ENCODE measurements around the gene MRGPRE. TPM values are rescaled to one million over a fixed set of nuclear protein-coding genes. Genes with fewer than 3 reads are reported as not detected.

MRGPRE gene
- polyA plus RNA-seq, 1 donor (not counting 4 experiments of a cell fraction or from before 2014, with no cell fraction given): not detected

DNA sequence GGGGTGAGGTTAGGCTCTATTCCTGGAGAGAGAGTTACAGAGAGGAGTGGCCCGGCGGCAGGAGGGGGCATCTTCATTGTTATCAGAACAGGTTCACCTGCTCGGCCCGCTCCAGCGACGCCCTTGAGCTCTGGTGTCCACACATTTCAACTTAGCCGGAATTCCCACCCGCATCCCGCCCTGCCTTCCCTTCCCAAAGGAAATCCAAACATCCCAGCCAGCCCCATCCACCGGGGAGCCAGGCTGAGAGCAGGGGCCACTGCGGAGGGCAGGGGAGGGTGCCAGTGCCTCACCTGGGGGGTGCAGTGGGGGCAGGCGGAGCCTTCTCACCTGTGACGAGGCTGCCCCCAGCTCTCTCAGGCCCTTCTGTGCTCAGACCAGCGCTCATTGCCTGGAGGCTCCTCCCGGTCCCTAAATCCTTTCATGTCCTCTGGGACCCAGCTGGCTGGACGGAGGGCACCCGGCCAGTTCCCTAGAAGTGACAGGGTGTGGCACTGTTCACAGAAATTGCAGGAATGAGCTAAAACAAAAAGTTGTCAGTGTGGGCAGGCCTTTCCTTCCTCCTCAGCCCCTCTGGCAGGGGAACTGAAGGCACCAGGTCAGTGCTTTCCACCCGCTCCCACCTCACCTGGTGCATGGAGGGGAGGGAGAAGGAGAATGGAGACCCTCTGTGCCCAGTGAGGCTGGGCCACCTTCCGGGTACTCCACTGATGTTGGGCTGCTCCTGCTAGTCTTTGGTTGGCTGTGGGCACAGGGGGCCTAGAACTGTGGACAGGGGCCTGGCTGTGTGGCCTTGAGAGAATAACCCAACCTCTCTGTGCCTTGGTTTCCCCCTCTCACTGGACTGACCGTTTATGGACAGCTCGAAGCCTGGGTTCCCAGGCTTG is 11.5 kb downstream of the MRGPRE start:
- no peaks in the 10 kb centered on the region for H3K79me2 ChIP-seq (ENCODE audit: control insufficient read depth, insufficient read depth, low read length)
- H3K9ac ChIP-seq (ENCODE audit: control insufficient read depth, extremely low read depth, insufficient read depth, low read length): no peak overlapping the region
- H3K9me3 ChIP-seq (ENCODE audit: control insufficient read depth, low read depth, low read length): no peaks in the 10 kb centered on the region
- H4K20me1 ChIP-seq (ENCODE audit: control insufficient read depth, extremely low read depth, insufficient read depth, low read length): no peaks in the 10 kb centered on the region
- peaks cover 57% of the 10 kb centered on the region for H3K27me3 ChIP-seq (ENCODE audit: control insufficient read depth, extremely low read depth, insufficient read depth, low read length)
- H3K4me3 ChIP-seq (ENCODE audit: control insufficient read depth in 2 of 3, extremely low read depth in 1 of 3, insufficient read depth in 2 of 3, low read depth in 1 of 3, low read length in 3 of 3): no peak overlapping the region
- no peaks in the 10 kb centered on the region for H3K9me1 ChIP-seq (ENCODE audit: control insufficient read depth, extremely low read depth, insufficient read depth, low read length)
- FAIRE-seq: no peak
- dilution Hi-C loops (cut with MboI; ENCODE audit: extremely low pct_ligation_motif_present, low sequenced_read_pairs): no loop called here
- no peak for DNase-seq (ENCODE audit: low read depth, low spot score)
- H3K27ac ChIP-seq (ENCODE audit: control insufficient read depth, insufficient read depth, low read length): no peak overlapping the region
- no peak overlapping the region for H2AFZ ChIP-seq (ENCODE audit: control insufficient read depth, low read length)
- H3K4me1 ChIP-seq (ENCODE audit: control insufficient read depth, extremely low read depth, insufficient read depth, low read length): no peaks in the 10 kb centered on the region
- no peaks in the 10 kb centered on the region for H3K36me3 ChIP-seq (ENCODE audit: control insufficient read depth in 2 of 2, extremely low read depth in 1 of 2, insufficient read depth in 2 of 2, low read length in 2 of 2)
- TF ChIP-seq, protein P1, sequence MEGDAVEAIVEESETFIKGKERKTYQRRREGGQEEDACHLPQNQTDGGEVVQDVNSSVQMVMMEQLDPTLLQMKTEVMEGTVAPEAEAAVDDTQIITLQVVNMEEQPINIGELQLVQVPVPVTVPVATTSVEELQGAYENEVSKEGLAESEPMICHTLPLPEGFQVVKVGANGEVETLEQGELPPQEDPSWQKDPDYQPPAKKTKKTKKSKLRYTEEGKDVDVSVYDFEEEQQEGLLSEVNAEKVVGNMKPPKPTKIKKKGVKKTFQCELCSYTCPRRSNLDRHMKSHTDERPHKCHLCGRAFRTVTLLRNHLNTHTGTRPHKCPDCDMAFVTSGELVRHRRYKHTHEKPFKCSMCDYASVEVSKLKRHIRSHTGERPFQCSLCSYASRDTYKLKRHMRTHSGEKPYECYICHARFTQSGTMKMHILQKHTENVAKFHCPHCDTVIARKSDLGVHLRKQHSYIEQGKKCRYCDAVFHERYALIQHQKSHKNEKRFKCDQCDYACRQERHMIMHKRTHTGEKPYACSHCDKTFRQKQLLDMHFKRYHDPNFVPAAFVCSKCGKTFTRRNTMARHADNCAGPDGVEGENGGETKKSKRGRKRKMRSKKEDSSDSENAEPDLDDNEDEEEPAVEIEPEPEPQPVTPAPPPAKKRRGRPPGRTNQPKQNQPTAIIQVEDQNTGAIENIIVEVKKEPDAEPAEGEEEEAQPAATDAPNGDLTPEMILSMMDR (optimal IDR thresholded peaks at IDR 0.05 in 1 of 3, IDR thresholded peaks at IDR 0.05 in 1 of 3, conservative IDR thresholded peaks at IDR 0.05 in 1 of 3; ENCODE audit: extremely low read depth in 1 of 3, insufficient read depth in 2 of 3, low read length in 3 of 3): no peak
- no peak for TF ChIP-seq EZH2 (IDR thresholded peaks at IDR 0.05; ENCODE audit: low read length)
- H3K4me2 ChIP-seq (ENCODE audit: control insufficient read depth, extremely low read depth, insufficient read depth, low read depth, low read length): no peak overlapping the region

DNA sequence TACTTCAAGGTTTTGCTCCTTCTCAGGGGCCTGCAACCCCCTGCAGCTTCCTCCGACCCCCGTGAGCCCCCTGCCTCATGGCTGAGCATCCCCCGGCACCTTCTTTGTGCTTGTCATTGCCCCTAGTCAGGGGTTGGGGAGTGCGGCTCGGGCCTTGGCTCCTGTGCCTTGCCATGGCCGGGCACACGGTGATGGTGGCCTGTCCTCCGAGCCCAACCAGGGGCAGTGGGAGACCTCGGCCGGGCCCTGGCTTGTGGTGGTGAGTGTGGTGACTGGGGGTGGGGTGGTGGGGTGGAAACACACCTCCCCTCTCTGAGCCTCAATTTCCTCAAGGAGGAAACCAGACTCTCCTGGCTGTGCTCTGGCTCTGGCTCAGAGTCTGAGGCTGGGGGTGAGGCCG is 12.1 kb downstream of the MRGPRE start:
- Histone ChIP-seq H3K9ac (ENCODE audit: control insufficient read depth, extremely low read depth, insufficient read depth, low read length) (no peak overlapping the region), H3K4me3 (ENCODE audit: control insufficient read depth in 2 of 3, extremely low read depth in 1 of 3, insufficient read depth in 2 of 3, low read depth in 1 of 3, low read length in 3 of 3) (no peak overlapping the region), H3K9me3 (ENCODE audit: control insufficient read depth, low read depth, low read length) (no peaks in the 10 kb centered on the region), H3K4me1 (ENCODE audit: control insufficient read depth, extremely low read depth, insufficient read depth, low read length) (no peaks in the 10 kb centered on the region), H3K4me2 (ENCODE audit: control insufficient read depth, extremely low read depth, insufficient read depth, low read depth, low read length) (no peak overlapping the region), H2AFZ (ENCODE audit: control insufficient read depth, low read length) (no peak overlapping the region), H3K9me1 (ENCODE audit: control insufficient read depth, extremely low read depth, insufficient read depth, low read length) (no peaks in the 10 kb centered on the region), H3K27ac (ENCODE audit: control insufficient read depth, insufficient read depth, low read length) (no peak overlapping the region), H3K79me2 (ENCODE audit: control insufficient read depth, insufficient read depth, low read length) (no peaks in the 10 kb centered on the region), H3K27me3 (ENCODE audit: control insufficient read depth, extremely low read depth, insufficient read depth, low read length) (peaks cover 57% of the 10 kb centered on the region), H3K36me3 (ENCODE audit: control insufficient read depth in 2 of 2, extremely low read depth in 1 of 2, insufficient read depth in 2 of 2, low read length in 2 of 2) (no peaks in the 10 kb centered on the region), H4K20me1 (ENCODE audit: control insufficient read depth, extremely low read depth, insufficient read depth, low read length) (no peaks in the 10 kb centered on the region)
- no peak for DNase-seq (ENCODE audit: low read depth, low spot score)
- dilution Hi-C loops (cut with MboI; ENCODE audit: extremely low pct_ligation_motif_present, low sequenced_read_pairs): no loop called here
- TF ChIP-seq EZH2 (IDR thresholded peaks at IDR 0.05; ENCODE audit: low read length): no peak
- TF ChIP-seq, protein P1 (optimal IDR thresholded peaks at IDR 0.05 in 1 of 3, IDR thresholded peaks at IDR 0.05 in 1 of 3, conservative IDR thresholded peaks at IDR 0.05 in 1 of 3; ENCODE audit: extremely low read depth in 1 of 3, insufficient read depth in 2 of 3, low read length in 3 of 3): no peak
- no peak for FAIRE-seq

Data from keratinocyte (primary cell).